HCT116 (cell line): Measurements from ENCODE around the gene SUGP2. TPM values are rescaled to one million over a fixed set of nuclear protein-coding genes. Genes with fewer than 3 reads are reported as not detected.

Experiments
- ATAC-seq: fragments of 200-7000 bp; cut with Tn5 transposase; 2 replicates; pipeline ENCODE4 v1.9.1; 2020; ENCODE audit warnings: mild to moderate bottlenecking, moderate library complexity
- BruUV-seq: library from RNA; stranded (reverse); fragments of 400-500 nt; replicated peaks from 2 replicates; lab custom pipeline; 2021; lab: Mats Ljungman, UMichigan
- CTCF ChIA-PET: fragments of 300-600 bp; sonication (Branson Sonifier 250); formaldehyde crosslinking; loops from one replicate; lab custom pipeline; 2021; ENCODE audit warnings: antibody characterized with exemption; lab: Charles Lee
- POLR2A ChIA-PET: fragments of 300-600, 350-600 bp; sonication (Branson Sonifier 250); formaldehyde crosslinking; loops from one replicate; lab custom pipeline; 2021; ENCODE audit warnings: antibody characterized with exemption; lab: Charles Lee
- RAD21 ChIA-PET, 2 experiments: fragments of 300-600 bp; sonication (Branson Sonifier 250); formaldehyde crosslinking; loops; one replicate each; lab custom pipeline; 2023; ENCODE audit warnings: low total read pairs in 2 of 2; ENCODE audit not compliant: uncharacterized antibody in 2 of 2, unreplicated experiment in 2 of 2, low non-redundant PET in 1 of 2; lab: Charles Lee
- DNase-seq: peaks from one replicate; pipeline ENCODE4 v3.0.0-alpha.2; 2010; ENCODE audit warnings: low read depth, low spot score
- H2AFZ ChIP-seq: fragments of 200-600 bp; shearing (Covaris generic), sonication (generic); 2 replicates; pipeline ENCODE4 v1.6.1; 2017; ENCODE audit warnings: low read depth, mixed run types, mixed read lengths, antibody characterized with exemption, low read length; ENCODE audit not compliant: poor library complexity, severe bottlenecking
- H3K27ac ChIP-seq: 2 replicates; pipeline ENCODE4 v1.5.1; 2012; ENCODE audit warnings: low read depth, low read length
- H3K27me3 ChIP-seq: fragments of 200-600 bp; sonication (generic); 2 replicates; pipeline ENCODE4 v1.6.1; 2016; ENCODE audit warnings: mixed run types, low read length, mixed read lengths; ENCODE audit not compliant: insufficient read depth
- H3K36me3 ChIP-seq, 2 experiments: fragments of 200-500 bp in 1 of 2; fragments of 200-600 bp in 1 of 2; sonication (Bioruptor generic) in 1 of 2; sonication (generic) in 1 of 2; 2 replicates each; pipeline versions ENCODE4 v1.5.1 to v1.6.1; 2014 to 2016; ENCODE audit warnings: low read length in 2 of 2, inconsistent platforms in 1 of 2, mixed read lengths in 1 of 2, mixed run types in 1 of 2; ENCODE audit not compliant: insufficient read depth in 2 of 2, control insufficient read depth in 1 of 2
- H3K4me1 ChIP-seq, 2 experiments: fragments of 200-600 bp in 1 of 2; sonication (generic) in 1 of 2; 2 replicates each; pipeline versions ENCODE4 v1.5.1 to v1.6.1; 2012 to 2017; ENCODE audit warnings: low read length in 2 of 2, inconsistent platforms in 1 of 2, mild to moderate bottlenecking in 1 of 2, mixed read lengths in 1 of 2, mixed run types in 1 of 2, moderate library complexity in 1 of 2; ENCODE audit not compliant: insufficient read depth in 2 of 2, control insufficient read depth in 1 of 2
- H3K4me2 ChIP-seq: fragments of 200-600 bp; sonication (generic); 2 replicates; pipeline ENCODE4 v1.6.1; 2017; ENCODE audit warnings: mixed run types, low read length, mixed read lengths
- H3K4me3 ChIP-seq, 2 experiments: fragments of 200-600 bp in 1 of 2; sonication (generic) in 1 of 2; replicated peaks in 1 of 2; 2 replicates each; pipeline ENCODE4 v1.5.1; 2011 to 2016; ENCODE audit warnings: low read length in 2 of 2, control low read depth in 1 of 2, low read depth in 1 of 2, mild to moderate bottlenecking in 1 of 2, mixed read lengths in 1 of 2, mixed run types in 1 of 2
- H3K79me2 ChIP-seq: fragments of 200-600 bp; sonication (generic); 2 replicates; pipeline ENCODE4 v1.6.1; 2017; ENCODE audit warnings: mild to moderate bottlenecking, mixed run types, low read length, moderate library complexity, mixed read lengths; ENCODE audit not compliant: insufficient read depth
- H3K9ac ChIP-seq: fragments of 200-600 bp; sonication (generic); 2 replicates; pipeline ENCODE4 v1.6.1; 2016; ENCODE audit warnings: low read length, mixed read lengths
- H3K9me2 ChIP-seq: fragments of 200-600 bp; sonication (generic), shearing (Covaris generic); 2 replicates; pipeline ENCODE4 v1.6.1; 2017; ENCODE audit warnings: mixed run types, mild to moderate bottlenecking, moderate library complexity; ENCODE audit not compliant: insufficient read depth
- H3K9me3 ChIP-seq, 2 experiments: fragments of 200-500 bp in 1 of 2; fragments of 200-600 bp in 1 of 2; sonication (Bioruptor generic) in 1 of 2; sonication (generic) in 1 of 2; 2 replicates each; pipeline ENCODE4 v1.6.1; 2014 to 2017; ENCODE audit warnings: low read length in 2 of 2, mixed read lengths in 2 of 2, inconsistent platforms in 1 of 2, low read depth in 1 of 2, mild to moderate bottlenecking in 1 of 2, mixed run types in 1 of 2, moderate library complexity in 1 of 2; ENCODE audit not compliant: control insufficient read depth in 1 of 2, insufficient read depth in 1 of 2
- H4K20me1 ChIP-seq: fragments of 200-600 bp; sonication (generic), shearing (Covaris generic); 2 replicates; pipeline ENCODE4 v1.6.1; 2017; ENCODE audit warnings: mixed run types, mild to moderate bottlenecking, moderate library complexity; ENCODE audit not compliant: insufficient read depth
- ATF3 ChIP-seq: IDR thresholded peaks from 2 replicates; pipeline ENCODE4 v1.6.1; 2012
- CBX3 ChIP-seq: IDR thresholded peaks from 2 replicates; pipeline ENCODE4 v1.6.1; 2012; ENCODE audit warnings: low read depth
- CEBPB ChIP-seq: IDR thresholded peaks from 2 replicates; pipeline ENCODE4 v1.6.1; 2012; ENCODE audit warnings: low read depth
- CTCF ChIP-seq, 3 experiments: fragments of 200-600 bp in 1 of 3; sonication (generic) in 1 of 3; IDR thresholded peaks in 2 of 3; conservative IDR thresholded peaks in 1 of 3; 2 replicates each; pipeline ENCODE4 v1.5.1; 2012 to 2017; ENCODE audit warnings: low read depth in 2 of 3, low read length in 2 of 3, antibody characterized with exemption in 1 of 3, borderline replicate concordance in 1 of 3, control low read depth in 1 of 3, mild to moderate bottlenecking in 1 of 3, mixed read lengths in 1 of 3, mixed run types in 1 of 3, moderate library complexity in 1 of 3; ENCODE audit not compliant: insufficient read depth in 1 of 3
- EGR1 ChIP-seq: IDR thresholded peaks from 2 replicates; pipeline ENCODE4 v1.6.1; 2012; ENCODE audit warnings: low read depth
- EZH2phosphoT487 ChIP-seq: fragments of 200-600 bp; IDR thresholded peaks from 2 replicates; pipeline ENCODE4 v1.6.1; 2018; ENCODE audit warnings: antibody characterized with exemption, borderline replicate concordance
- FOSL1 ChIP-seq: IDR thresholded peaks from 2 replicates; pipeline ENCODE4 v1.6.1; 2012; ENCODE audit warnings: low read depth
- JUND ChIP-seq: IDR thresholded peaks from 2 replicates; pipeline ENCODE4 v1.6.1; 2012
- MAX ChIP-seq: IDR thresholded peaks from 2 replicates; pipeline ENCODE4 v1.6.1; 2012
- POLR2A ChIP-seq: IDR thresholded peaks from 2 replicates; pipeline ENCODE4 v1.7.0; 2011; ENCODE audit warnings: borderline replicate concordance; ENCODE audit not compliant: insufficient read depth, insufficient read length; ENCODE audit errors: extremely low read depth
- POLR2AphosphoS5 ChIP-seq: IDR thresholded peaks from 2 replicates; pipeline ENCODE4 v1.6.1; 2011; ENCODE audit warnings: mild to moderate bottlenecking, low read depth, low read length, moderate library complexity
- RAD21 ChIP-seq: IDR thresholded peaks from 2 replicates; pipeline ENCODE4 v1.6.1; 2012; ENCODE audit warnings: low read depth, mild to moderate bottlenecking
- SP1 ChIP-seq: IDR thresholded peaks from 2 replicates; pipeline ENCODE4 v1.6.1; 2012; ENCODE audit warnings: low read depth
- YY1 ChIP-seq: IDR thresholded peaks from 2 replicates; pipeline ENCODE4 v1.6.1; 2011; ENCODE audit warnings: low read length, low read depth, moderate library complexity, mild to moderate bottlenecking; ENCODE audit not compliant: insufficient replicate concordance; ENCODE audit errors: extremely low read depth
- ZBTB33 ChIP-seq: IDR thresholded peaks from 2 replicates; pipeline ENCODE4 v1.6.1; 2011; ENCODE audit warnings: mild to moderate bottlenecking, low read length, moderate library complexity; ENCODE audit not compliant: insufficient replicate concordance; ENCODE audit errors: extremely low read depth
- intact Hi-C: fragments of 100-400 bp; cut with micrococcal nuclease; formaldehyde crosslinking; loops from 2 replicates; pipeline ENCODE4 v1.10.0; 2022
- total RNA-seq: library from RNA; stranded (reverse); gene quantifications from one replicate; pipeline ENCODE4 v1.2.1, GENCODE V29; 2021; ENCODE audit not compliant: unreplicated experiment

Gene SUGP2
- total RNA-seq, 1 experiment from 2014 or later: 82.4 TPM

GRCh38 chr19:18999016-18999758 is 34.1 kb downstream of the SUGP2 start:
- H3K36me3 ChIP-seq: peaks cover 36 to 42% of the 10 kb centered on the region in 2 experiments
- no peak overlapping the region for H3K27ac ChIP-seq
- H3K9me3 ChIP-seq: no peaks in the 10 kb centered on the region
- POLR2A ChIA-PET: no interaction called here
- H2AFZ ChIP-seq: no peak overlapping the region
- intact Hi-C loops: no loop called here
- no peak for ATAC-seq
- H3K9me2 ChIP-seq: no peaks in the 10 kb centered on the region
- RAD21 ChIA-PET: no interaction called here
- CTCF ChIA-PET: no interaction called here
- TF ChIP-seq CTCF (IDR thresholded peaks at IDR 0.05 in 2 of 3, conservative IDR thresholded peaks at IDR 0.05 in 1 of 3; ENCODE audit: borderline replicate concordance in 1 of 3, insufficient read depth in 1 of 3, low read depth in 2 of 3, low read length in 2 of 3) (no peak), CBX3 (no peak), CEBPB (no peak), POLR2A (no peak), EGR1 (no peak), RAD21 (no peak), MAX (no peak), SP1 (no peak), FOSL1 (no peak), POLR2AphosphoS5 (no peak), ATF3 (no peak), ZBTB33 (no peak), YY1 (no peak), JUND (no peak), EZH2phosphoT487 (no peak)
- TF ChIP-seq, all 23 proteins: peak for 0
- no TSS peak for BruUV-seq
- Histone ChIP-seq H3K4me3 (no peak overlapping the region), H3K9ac (no peak overlapping the region), H3K4me2 (no peak overlapping the region), H4K20me1 (no peaks in the 10 kb centered on the region), H3K79me2 (peaks cover 11% of the 10 kb centered on the region; the same call in 1 of the 2 replicates), H3K27me3 (no peaks in the 10 kb centered on the region), H3K4me1 (no peaks in the 10 kb centered on the region; a peak in 1 of 4 replicates)
- no peak for DNase-seq
